Natural killer cell (primary cell): ENCODE results near the gene SLC44A3. TPM values are rescaled to one million over a fixed set of nuclear protein-coding genes. Genes with fewer than 3 reads are reported as not detected.
A peak's percentile ranks its signal among the peaks of the same experiment; 100 is the strongest.

Source experiments
- ATAC-seq, 3 donors: fragments of 150-1000 bp in 2 of 3; fragments of 200-7000 bp in 1 of 3; cut with Tn5 transposase; 1 replicate in 1 of 3; 2 replicates in 2 of 3; pipeline ENCODE4 v1.10.0; 2021; ENCODE audit warnings: mild to moderate bottlenecking in 2 of 3, moderate library complexity in 2 of 3
- DNase-seq, 2 donors: peaks; one replicate each; pipeline versions ENCODE4 v3.0.0 to v3.0.0-alpha.2; 2013 to 2021; ENCODE audit warnings: mixed read lengths in 1 of 2
- H3K27ac ChIP-seq: one replicate; pipeline ENCODE4 v1.5.1; 2013; ENCODE audit warnings: mild to moderate bottlenecking, low read length
- H3K27me3 ChIP-seq: one replicate; pipeline ENCODE4 v1.6.1; 2013; ENCODE audit warnings: low read length; ENCODE audit not compliant: control insufficient read depth, insufficient read depth
- H3K36me3 ChIP-seq: one replicate; pipeline ENCODE4 v1.6.1; 2013; ENCODE audit warnings: low read length; ENCODE audit not compliant: control insufficient read depth, insufficient read depth
- H3K4me1 ChIP-seq: one replicate; pipeline ENCODE4 v1.6.1; 2013; ENCODE audit warnings: low read length; ENCODE audit not compliant: control insufficient read depth, insufficient read depth
- H3K4me3 ChIP-seq: one replicate; pipeline ENCODE4 v1.5.1; 2013; ENCODE audit warnings: low read length
- H3K9me3 ChIP-seq: one replicate; pipeline ENCODE4 v1.6.1; 2013; ENCODE audit warnings: low read length; ENCODE audit not compliant: control insufficient read depth, insufficient read depth
- H3K27ac Mint-ChIP-seq, 2 donors: one replicate each; pipeline ENCODE4 v1.8.0; 2022; ENCODE audit warnings: mild to moderate bottlenecking in 2 of 2, mixed read lengths in 2 of 2, moderate library complexity in 1 of 2
- H3K27me3 Mint-ChIP-seq, 2 donors: one replicate each; pipeline ENCODE4 v1.8.0; 2022; ENCODE audit warnings: low read depth in 2 of 2, mixed read lengths in 2 of 2
- H3K36me3 Mint-ChIP-seq: one replicate; pipeline ENCODE4 v1.8.0; 2022; ENCODE audit warnings: mixed read lengths
- H3K4me1 Mint-ChIP-seq, 2 donors: one replicate each; pipeline ENCODE4 v1.8.0; 2022; ENCODE audit warnings: mixed read lengths in 2 of 2
- H3K4me3 Mint-ChIP-seq: one replicate; pipeline ENCODE4 v1.8.0; 2022; ENCODE audit warnings: mild to moderate bottlenecking, moderate library complexity, mixed read lengths
- H3K9me3 Mint-ChIP-seq, 2 donors: one replicate each; pipeline ENCODE4 v1.8.0; 2022; ENCODE audit warnings: mixed read lengths in 2 of 2
- CTCF ChIP-seq: fragments of 200-600 bp; IDR thresholded peaks from one replicate; pipeline ENCODE4 v1.8.0; 2022; ENCODE audit warnings: antibody characterized with exemption
- WGBS: methylation state at CpG from one replicate; pipeline ENCODE4 v1.1.7; 2013; ENCODE audit warnings: missing lambda C conversion rate; ENCODE audit not compliant: insufficient coverage; 5-methylcytosine and 5-hydroxymethylcytosine counted together
- intact Hi-C: fragments of 100-400 bp; cut with micrococcal nuclease; formaldehyde crosslinking; loops from one replicate; pipeline ENCODE4 v1.14.2; 2022
- total RNA-seq, 4 donors: library from RNA; stranded (reverse); fragments of 120-200 nt in 1 of 4; gene quantifications; one replicate each; pipeline versions ENCODE4 v1.2.3 to v1.2.4, GENCODE V29; 2013 to 2022

SLC44A3 gene
- total RNA-seq, 3 donors from 2014 or later (not counting 1 experiment from before 2014, with no cell fraction given), result 0.58 TPM; not detected in 2

- WGBS, result 93% methylated on average over 8 of the region's 8 CpGs
- no peak overlapping the region for H3K27ac Mint-ChIP-seq
Measured at GRCh38 chr1:94803517-94804441, 16.4 kb upstream of the SLC44A3 start.

GRCh38 chr1:94804442-94804837 lies 15.7 kb upstream of the SLC44A3 start:
- Histone ChIP-seq H3K9me3 (no peaks in the 10 kb centered on the region), H3K27me3 (no peaks in the 10 kb centered on the region), H3K36me3 (no peaks in the 10 kb centered on the region), H3K27ac (no peak overlapping the region), H3K4me1 (peaks cover 8% of the 10 kb centered on the region), H3K4me3 (no peak overlapping the region)
- DNase-seq (no peak), ATAC-seq (no peak)
- TF ChIP-seq CTCF, result no peak
- no peak overlapping the region for H3K4me3 Mint-ChIP-seq
- peaks cover 2 to 15% of the 10 kb centered on the region in 2 donors for H3K27me3 Mint-ChIP-seq
- H3K27ac Mint-ChIP-seq, result no peak overlapping the region
- intact Hi-C loops, result loop anchor here (2.0 kb wide), 1 partner anchor 744 kb away; no protein-coding TSS in a partner anchor
- WGBS, result 85% methylated on average over 3 of the region's 3 CpGs
- H3K4me1 Mint-ChIP-seq, result peaks cover 11 to 17% of the 10 kb centered on the region in 2 donors
- no peaks in the 10 kb centered on the region for H3K36me3 Mint-ChIP-seq
- H3K9me3 Mint-ChIP-seq, result no peaks in the 10 kb centered on the region

More at GRCh38 chr1:94803517-94804441, 16.4 kb upstream of the SLC44A3 start:
- Histone ChIP-seq H3K9me3 (no peaks in the 10 kb centered on the region), H3K27me3 (no peaks in the 10 kb centered on the region), H3K4me1 (peaks cover 8% of the 10 kb centered on the region), H3K4me3 (no peak overlapping the region), H3K27ac (no peak overlapping the region), H3K36me3 (no peaks in the 10 kb centered on the region)
- peaks cover 11 to 17% of the 10 kb centered on the region in 2 donors for H3K4me1 Mint-ChIP-seq
- intact Hi-C loops, result loop anchor here (2.0 kb wide), 1 partner anchor 743 kb away; no protein-coding TSS in a partner anchor
- H3K27me3 Mint-ChIP-seq, result peaks cover 2 to 15% of the 10 kb centered on the region in 2 donors
- H3K9me3 Mint-ChIP-seq, result no peaks in the 10 kb centered on the region
- no peak overlapping the region for H3K4me3 Mint-ChIP-seq
- ATAC-seq (no peak), DNase-seq (no peak)
- no peak for TF ChIP-seq CTCF
- H3K36me3 Mint-ChIP-seq, result no peaks in the 10 kb centered on the region

GRCh38 chr1:94805912-94806311 lies 14.2 kb upstream of the SLC44A3 start:
- Histone ChIP-seq H3K27me3 (no peaks in the 10 kb centered on the region), H3K4me1 (peaks cover 8% of the 10 kb centered on the region), H3K4me3 (no peak overlapping the region), H3K9me3 (no peaks in the 10 kb centered on the region), H3K36me3 (no peaks in the 10 kb centered on the region), H3K27ac (no peak overlapping the region)
- Mint-ChIP-seq H3K27me3 (peaks cover 2 to 15% of the 10 kb centered on the region in 2 donors), H3K36me3 (no peaks in the 10 kb centered on the region), H3K4me1 (peaks cover 11 to 17% of the 10 kb centered on the region in 2 donors), H3K9me3 (no peaks in the 10 kb centered on the region), H3K4me3 (no peak overlapping the region), H3K27ac (no peak overlapping the region)
- 27% methylated on average over 4 of the region's 4 CpGs for WGBS
- TF ChIP-seq CTCF, result peak; percentile 99
- intact Hi-C loops, result loop anchor here (1.0 to 2.0 kb wide), 5 partner anchors 283 to 767 kb away; no protein-coding TSS in a partner anchor
- peak; percentile 72 to 85 (median 78) for ATAC-seq
- peak in 1 of 2 donors; percentile 68 for DNase-seq
